Measurements from ENCODE around the gene MCM5.
"Not testable (repeated sequence)": the region's sequence is repeated elsewhere in the genome, so short reads cannot be mapped to it uniquely, and the experiment has no call there.

The MCM5 gene

GRCh38 chr22:35424761-35425160, 24.8 kb downstream of the MCM5 start:
- no peak overlapping the region for H3K4me3 Mint-ChIP-seq
- CTCF ChIA-PET: no interaction called here
- H3K9me3 Mint-ChIP-seq: no peaks in the 10 kb centered on the region
- H3K27ac Mint-ChIP-seq: no peak overlapping the region
- peaks cover 39% of the 10 kb centered on the region for H3K36me3 Mint-ChIP-seq
- DNase-seq: no peak
- no peaks in the 10 kb centered on the region for H3K27me3 Mint-ChIP-seq
- H3K4me1 Mint-ChIP-seq: peaks cover 3% of the 10 kb centered on the region

- H3K4me1 Mint-ChIP-seq: peaks cover 3% of the 10 kb centered on the region
- H3K27me3 Mint-ChIP-seq: no peaks in the 10 kb centered on the region
- H3K27ac Mint-ChIP-seq: peak overlapping the region; percentile 5
- no peak for DNase-seq
- no peaks in the 10 kb centered on the region for H3K9me3 Mint-ChIP-seq
- CTCF ChIA-PET: no interaction called here
- H3K4me3 Mint-ChIP-seq: no peak overlapping the region
- H3K36me3 Mint-ChIP-seq: peaks cover 40% of the 10 kb centered on the region
Observed at GRCh38 chr22:35425546-35425945, 25.6 kb downstream of the MCM5 start.

GRCh38 chr22:35425971-35426800, 26.2 kb downstream of the MCM5 start:
- no peaks in the 10 kb centered on the region for H3K9me3 Mint-ChIP-seq
- CTCF ChIA-PET: no interaction called here
- no peaks in the 10 kb centered on the region for H3K27me3 Mint-ChIP-seq
- peaks cover 3% of the 10 kb centered on the region for H3K4me1 Mint-ChIP-seq
- no peak for DNase-seq
- H3K4me3 Mint-ChIP-seq: no peak overlapping the region
- H3K27ac Mint-ChIP-seq: peak overlapping the region; percentile 77
- H3K36me3 Mint-ChIP-seq: peaks cover 42% of the 10 kb centered on the region

- CTCF ChIA-PET: no interaction called here
- H3K27ac Mint-ChIP-seq: peak overlapping the region; percentile 77
- no peaks in the 10 kb centered on the region for H3K9me3 Mint-ChIP-seq
- H3K4me3 Mint-ChIP-seq: no peak overlapping the region
- H3K36me3 Mint-ChIP-seq: peaks cover 45% of the 10 kb centered on the region
- H3K27me3 Mint-ChIP-seq: no peaks in the 10 kb centered on the region
- no peak for DNase-seq
- peaks cover 3% of the 10 kb centered on the region for H3K4me1 Mint-ChIP-seq
Observed at GRCh38 chr22:35426801-35427140, 26.8 kb downstream of the MCM5 start.

GRCh38 chr22:35430897-35431322, 31.0 kb downstream of the MCM5 start:
- no peak overlapping the region for H3K4me3 Mint-ChIP-seq
- peaks cover 7% of the 10 kb centered on the region for H3K9me3 Mint-ChIP-seq
- peaks cover 51% of the 10 kb centered on the region for H3K36me3 Mint-ChIP-seq
- H3K4me1 Mint-ChIP-seq: no peaks in the 10 kb centered on the region
- CTCF ChIA-PET: interaction anchor here (0.7 to 4.4 kb wide), 6 partner anchors 12 to 190 kb away, joined by 3 to 19 read pairs (median 4); no protein-coding TSS in a partner anchor
- peak; percentile 76 for DNase-seq
- H3K27me3 Mint-ChIP-seq: no peaks in the 10 kb centered on the region
- H3K27ac Mint-ChIP-seq: no peak overlapping the region

- Mint-ChIP-seq H3K4me1 (no peaks in the 10 kb centered on the region), H3K9me3 (peaks cover 7% of the 10 kb centered on the region), H3K27ac (no peak overlapping the region), H3K36me3 (peaks cover 53% of the 10 kb centered on the region), H3K4me3 (no peak overlapping the region), H3K27me3 (no peaks in the 10 kb centered on the region)
- CTCF ChIA-PET: interaction anchor here (0.7 to 4.4 kb wide), 4 partner anchors 13 to 151 kb away, joined by 3 to 19 read pairs (median 7); partner anchors contain the start of gene HMOX1
- DNase-seq: no peak
Observed at GRCh38 chr22:35431483-35432227, 31.7 kb downstream of the MCM5 start.

- peaks cover 54% of the 10 kb centered on the region for H3K36me3 Mint-ChIP-seq
- no peak overlapping the region for H3K4me3 Mint-ChIP-seq
- H3K9me3 Mint-ChIP-seq: peaks cover 7% of the 10 kb centered on the region
- CTCF ChIA-PET: interaction anchor here (4.4 kb wide), 1 partner anchor 150 kb away, joined by 19 read pairs; no protein-coding TSS in a partner anchor
- DNase-seq: no peak
- no peaks in the 10 kb centered on the region for H3K27me3 Mint-ChIP-seq
- H3K4me1 Mint-ChIP-seq: no peaks in the 10 kb centered on the region
- H3K27ac Mint-ChIP-seq: no peak overlapping the region
Observed at GRCh38 chr22:35432228-35432905, 32.4 kb downstream of the MCM5 start.

- no peaks in the 10 kb centered on the region for H3K4me1 Mint-ChIP-seq
- peaks cover 7% of the 10 kb centered on the region for H3K9me3 Mint-ChIP-seq
- no peaks in the 10 kb centered on the region for H3K27me3 Mint-ChIP-seq
- no peak overlapping the region for H3K4me3 Mint-ChIP-seq
- CTCF ChIA-PET: interaction anchor here (0.8 to 0.9 kb wide), 2 partner anchors 148 to 149 kb away, joined by 3 read pairs; no protein-coding TSS in a partner anchor
- peaks cover 62% of the 10 kb centered on the region for H3K36me3 Mint-ChIP-seq
- no peak for DNase-seq
- H3K27ac Mint-ChIP-seq: no peak overlapping the region
Observed at GRCh38 chr22:35434061-35434710, 34.2 kb downstream of the MCM5 start.

GRCh38 chr22:35435201-35435740, 35.3 kb downstream of the MCM5 start:
- DNase-seq: no peak
- Mint-ChIP-seq H3K27me3 (no peaks in the 10 kb centered on the region), H3K9me3 (peaks cover 7% of the 10 kb centered on the region), H3K4me3 (no peak overlapping the region), H3K4me1 (no peaks in the 10 kb centered on the region), H3K27ac (no peak overlapping the region), H3K36me3 (peaks cover 60% of the 10 kb centered on the region)
- CTCF ChIA-PET: no interaction called here

GRCh38 chr22:35436421-35436820, 36.5 kb downstream of the MCM5 start:
- Mint-ChIP-seq H3K4me3 (no peak overlapping the region), H3K27me3 (no peaks in the 10 kb centered on the region), H3K36me3 (peaks cover 55% of the 10 kb centered on the region), H3K9me3 (peaks cover 7% of the 10 kb centered on the region), H3K27ac (no peak overlapping the region), H3K4me1 (no peaks in the 10 kb centered on the region)
- no peak for DNase-seq
- CTCF ChIA-PET: no interaction called here

- CTCF ChIA-PET: no interaction called here
- Mint-ChIP-seq H3K27me3 (no peaks in the 10 kb centered on the region), H3K4me3 (no peak overlapping the region), H3K27ac (no peak overlapping the region), H3K4me1 (no peaks in the 10 kb centered on the region), H3K36me3 (peaks cover 49% of the 10 kb centered on the region), H3K9me3 (peaks cover 6% of the 10 kb centered on the region)
- no peak for DNase-seq
Observed at GRCh38 chr22:35437049-35437448, 37.1 kb downstream of the MCM5 start.

GRCh38 chr22:35438673-35439364, 38.9 kb downstream of the MCM5 start:
- peaks cover 35% of the 10 kb centered on the region for H3K36me3 Mint-ChIP-seq
- CTCF ChIA-PET, H3K27me3 Mint-ChIP-seq, DNase-seq, H3K4me1 Mint-ChIP-seq, H3K27ac Mint-ChIP-seq, H3K4me3 Mint-ChIP-seq, H3K9me3 Mint-ChIP-seq: not testable (repeated sequence)

- H3K27ac Mint-ChIP-seq: no peak overlapping the region
Observed at GRCh38 chr22:35439365-35439717, 39.4 kb downstream of the MCM5 start.

More at GRCh38 chr22:35439365-35439717, 39.4 kb downstream of the MCM5 start:
- H3K36me3 Mint-ChIP-seq: peaks cover 30% of the 10 kb centered on the region
- H3K4me1 Mint-ChIP-seq: no peaks in the 10 kb centered on the region
- H3K27me3 Mint-ChIP-seq: no peaks in the 10 kb centered on the region
- no peak overlapping the region for H3K4me3 Mint-ChIP-seq
- no peak for DNase-seq
- CTCF ChIA-PET: no interaction called here
- H3K9me3 Mint-ChIP-seq: no peaks in the 10 kb centered on the region

Data from activated naive CD4-positive, alpha-beta T cell treated with anti-CD3 and anti-CD28 coated beads, Interleukin-2, amount 10 ng/mL, durations not matched to agents 7 days and 5 days (primary cell).